NCI-H524 (cell line): Measurements from ENCODE around the gene TXNDC17.
A peak's percentile ranks its signal among the peaks of the same experiment; 100 is the strongest.
"Not testable (repeated sequence)": the region's sequence is repeated elsewhere in the genome, so short reads cannot be mapped to it uniquely, and the experiment has no call there.

Source experiments
- DNase-seq, 2 experiments: peaks; one replicate each; lab custom pipeline; 2025; lab: John Stamatoyannopoulos, UW

TXNDC17 gene

DNA sequence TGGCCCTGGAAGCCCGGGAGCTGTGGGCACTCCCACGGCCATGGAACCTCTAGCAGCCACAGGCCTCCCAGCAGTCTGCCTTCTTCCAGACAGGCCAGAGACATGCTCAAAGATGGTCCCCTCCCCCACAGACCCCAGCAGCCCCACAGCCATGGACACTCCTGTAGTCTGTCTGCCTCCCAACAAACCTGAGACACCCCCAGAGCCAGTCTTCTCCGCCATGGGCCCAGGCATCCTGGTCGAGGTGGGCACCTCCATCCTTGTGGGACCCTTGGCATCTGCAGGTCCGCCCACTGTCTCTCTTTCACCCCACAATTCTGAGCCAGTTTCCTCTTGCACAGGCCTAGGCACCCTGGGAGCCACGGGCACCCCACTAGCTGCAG, 3.4 kb upstream of the TXNDC17 start:
- no peak for DNase-seq

DNA sequence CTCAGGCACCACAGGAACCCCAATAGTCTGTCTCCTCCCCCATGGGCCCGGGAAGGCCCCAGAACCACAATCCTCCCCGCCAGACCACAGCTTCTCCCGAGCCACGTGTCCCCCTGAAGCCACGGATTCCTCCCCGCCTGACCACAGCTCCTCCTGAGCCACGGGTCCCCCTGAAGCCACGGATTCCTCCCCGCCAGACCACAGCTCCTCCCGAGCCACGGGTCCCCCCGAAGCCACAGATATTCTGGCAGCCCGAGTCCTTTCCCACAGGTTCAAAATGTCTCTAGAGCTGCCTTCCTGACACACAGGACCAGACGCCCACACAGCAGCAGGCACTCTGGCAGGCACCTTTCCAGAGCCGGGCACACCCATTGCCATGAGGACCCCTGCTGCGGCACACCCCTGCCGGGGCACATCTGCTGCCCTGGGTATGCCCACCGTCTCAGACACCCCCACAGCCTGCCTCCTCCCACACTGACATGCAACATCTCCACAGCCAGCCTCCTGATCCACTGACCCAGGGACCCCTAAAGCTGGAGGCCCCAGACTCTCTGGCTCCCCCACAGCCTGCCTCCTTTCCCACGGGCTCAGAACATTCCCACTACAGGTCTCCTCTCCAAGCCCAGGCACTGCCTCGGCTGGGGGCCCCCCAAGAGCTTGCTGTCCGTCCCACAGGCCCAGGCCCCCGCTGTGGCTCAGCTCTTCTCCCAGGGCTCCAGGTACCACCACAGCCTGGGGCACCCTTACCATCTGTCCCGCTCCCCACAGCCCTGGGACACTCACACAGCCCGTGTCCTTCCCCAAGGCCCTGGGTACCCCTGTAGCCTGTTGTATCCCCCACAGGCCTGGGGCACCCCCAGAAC, 2.6 kb upstream of the TXNDC17 start:
- no peak for DNase-seq

DNA sequence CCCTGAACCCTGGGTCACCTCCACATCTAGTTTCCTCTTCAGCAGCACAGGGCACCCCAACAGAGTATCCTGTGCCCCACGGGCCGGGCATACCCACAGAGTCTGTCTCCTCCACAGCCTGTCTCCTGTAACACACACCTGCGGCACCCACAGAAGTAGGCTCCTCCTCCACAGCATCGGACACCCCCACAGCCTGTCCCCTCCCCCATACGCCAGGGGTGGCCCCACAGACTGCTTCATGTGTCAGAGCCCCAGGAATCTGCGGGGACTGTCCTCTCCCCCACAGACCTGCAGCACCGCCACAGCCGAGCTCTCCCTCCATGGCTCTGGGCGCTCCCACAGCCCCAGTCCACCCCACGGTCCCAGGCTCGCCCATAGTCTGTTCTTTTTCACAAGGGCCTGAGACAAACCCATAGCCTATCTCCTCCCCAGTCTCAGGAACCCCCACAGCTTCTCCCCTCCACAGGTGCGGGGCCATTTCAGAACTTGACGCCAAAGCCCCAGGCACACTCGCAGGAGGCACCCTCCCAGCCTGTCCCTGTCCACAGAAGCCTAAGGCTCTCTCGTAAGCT, 1.8 kb upstream of the TXNDC17 start:
- DNase-seq, result no peak

DNA sequence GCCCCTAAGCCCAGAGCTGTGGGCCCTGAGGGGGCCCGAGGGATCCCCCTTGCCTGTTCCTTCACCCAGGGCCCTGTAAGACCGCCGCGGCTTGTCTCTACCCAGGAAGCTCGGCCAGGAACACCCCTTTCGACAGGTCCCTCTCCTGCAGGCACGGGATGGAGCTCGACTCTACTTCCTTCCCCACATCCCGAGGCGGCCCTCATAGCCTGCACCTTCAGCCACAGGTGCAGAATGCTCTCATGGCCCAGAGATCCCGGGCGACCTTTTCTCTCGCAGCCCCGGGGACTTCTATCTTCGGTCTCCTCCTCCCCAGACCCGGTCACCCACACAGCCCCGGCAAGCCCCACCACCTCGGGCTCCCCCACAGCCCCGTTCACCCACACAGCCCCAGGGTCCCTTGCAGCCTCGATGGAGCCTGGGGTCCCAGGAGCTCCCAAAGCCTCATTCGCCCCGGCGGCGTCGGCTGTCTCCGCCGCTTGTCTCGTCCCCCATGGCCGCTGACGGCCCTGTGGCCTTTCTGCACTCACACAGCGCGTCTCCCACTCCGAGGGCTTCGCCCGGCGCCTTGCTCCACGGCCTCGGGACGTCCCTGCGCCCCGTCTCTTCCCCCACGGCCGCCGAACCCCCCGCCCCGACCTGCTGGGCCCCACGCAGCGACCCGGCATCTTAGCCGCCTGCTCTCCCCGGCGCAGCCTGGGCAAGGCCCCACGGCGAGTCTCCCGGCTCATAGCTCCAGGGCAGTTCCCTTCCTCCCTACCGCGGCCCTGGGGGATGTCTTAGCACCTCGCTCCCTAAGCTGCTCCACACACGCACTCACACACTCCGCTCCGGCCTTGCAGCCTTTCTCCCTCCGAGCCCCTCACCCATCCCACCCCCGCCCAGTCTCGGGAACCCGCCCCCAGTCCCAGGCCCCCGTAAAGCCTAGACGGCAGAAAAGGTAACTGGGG, 999 bp upstream of the TXNDC17 start:
- no peak for DNase-seq

DNA sequence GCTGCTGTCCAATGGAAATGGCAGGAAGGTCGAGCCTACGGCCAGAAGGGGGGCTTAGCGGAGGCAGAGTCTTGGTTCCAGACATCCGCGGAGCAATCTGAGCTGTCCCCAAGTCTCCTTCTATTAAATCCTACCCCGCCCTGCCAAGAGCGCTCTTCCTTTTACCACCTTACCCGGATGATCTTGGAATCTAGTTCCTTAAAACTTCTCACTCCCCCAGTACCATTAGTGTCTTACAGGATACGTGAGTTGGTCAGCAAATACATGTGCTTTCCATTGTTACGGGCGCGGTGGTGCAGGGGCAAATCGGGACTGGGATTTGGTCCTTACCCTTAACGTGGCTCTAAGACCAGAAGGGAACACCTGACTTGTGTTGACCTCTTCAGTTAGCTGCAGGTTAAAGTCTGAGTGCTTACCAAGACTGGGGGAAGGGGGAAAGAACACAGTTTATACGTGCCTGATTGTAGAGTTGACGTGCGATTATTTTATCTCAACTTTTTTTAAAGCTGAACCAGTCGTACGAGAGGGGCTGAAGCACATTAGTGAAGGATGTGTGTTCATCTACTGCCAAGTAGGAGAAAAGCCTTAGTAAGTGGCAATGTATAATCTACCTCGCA, 495 bp downstream of the TXNDC17 start:
- DNase-seq, result peak; percentile 10 to 65

DNA sequence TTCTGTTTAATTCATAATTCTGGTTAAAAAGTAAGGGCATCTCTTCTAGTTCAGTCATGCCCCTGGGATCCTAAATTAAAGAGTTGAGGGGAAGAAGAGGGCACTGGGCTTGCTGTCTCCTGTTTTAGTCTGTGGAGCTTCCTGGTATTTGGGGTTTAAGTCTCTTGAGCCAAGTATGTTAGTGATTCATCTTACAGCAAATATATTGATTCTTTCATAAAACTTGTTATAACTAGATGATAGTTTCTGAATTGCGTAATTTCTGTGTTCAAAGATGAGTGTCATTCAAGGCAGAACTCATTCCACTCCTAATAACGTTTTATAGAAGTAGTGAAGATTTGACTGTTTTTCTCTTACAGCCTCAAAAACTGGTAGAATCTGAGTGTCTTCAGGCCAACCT, 1.7 kb downstream of the TXNDC17 start:
- no peak for DNase-seq

DNA sequence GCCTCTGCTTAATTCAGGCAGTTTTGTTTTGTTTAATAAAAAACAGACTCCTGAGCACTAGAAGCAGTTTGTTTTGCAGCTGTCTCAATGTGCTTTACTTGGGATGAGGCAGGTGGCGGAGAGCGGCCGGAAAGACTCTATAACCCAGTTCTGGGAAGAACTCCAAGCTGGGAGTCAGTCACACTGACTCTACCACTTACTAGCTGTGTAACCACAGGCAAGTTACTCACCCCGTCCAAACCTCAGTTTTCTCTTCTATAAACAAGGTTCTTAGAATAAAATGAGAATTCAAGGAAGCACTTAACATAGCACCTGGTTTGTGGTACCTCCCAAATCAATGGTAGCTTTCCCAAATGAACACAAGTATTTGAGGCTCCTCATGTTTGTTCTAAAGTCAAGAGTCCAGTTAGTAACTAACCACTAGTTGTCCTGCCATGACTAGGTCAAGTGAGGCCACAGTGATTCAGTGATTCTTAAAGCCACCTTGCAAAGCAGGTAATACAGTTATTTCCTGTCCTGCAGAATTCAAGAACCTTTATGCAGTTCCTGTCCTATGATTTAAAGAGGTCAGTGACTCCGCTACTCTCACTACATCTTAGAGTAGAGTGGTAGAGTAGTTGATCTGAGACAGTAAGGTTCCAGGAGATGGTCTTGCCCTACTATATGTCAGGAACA, 2.7 kb downstream of the TXNDC17 start:
- no peak for DNase-seq

DNA sequence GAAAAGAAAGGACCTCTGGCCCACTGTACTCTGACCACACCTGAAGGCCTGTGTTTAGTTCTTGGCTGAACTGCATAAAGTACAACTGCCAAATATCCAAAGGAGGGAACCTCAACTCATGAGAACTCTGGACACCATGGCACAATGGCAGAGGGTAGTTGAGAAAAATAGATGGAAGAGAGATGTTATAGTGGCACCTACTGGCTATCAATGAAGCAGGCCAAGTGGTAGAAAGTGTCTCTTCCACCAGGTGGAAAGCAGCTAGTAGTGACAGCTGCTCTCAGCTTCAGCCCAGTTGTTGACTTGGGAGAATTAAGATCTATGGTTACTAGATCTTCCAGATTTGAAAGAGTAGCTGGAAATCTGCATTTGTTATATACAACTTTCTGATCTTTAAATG, 7.3 kb downstream of the TXNDC17 start:
- DNase-seq, result peak in 1 of 2 experiments; percentile 32

DNA sequence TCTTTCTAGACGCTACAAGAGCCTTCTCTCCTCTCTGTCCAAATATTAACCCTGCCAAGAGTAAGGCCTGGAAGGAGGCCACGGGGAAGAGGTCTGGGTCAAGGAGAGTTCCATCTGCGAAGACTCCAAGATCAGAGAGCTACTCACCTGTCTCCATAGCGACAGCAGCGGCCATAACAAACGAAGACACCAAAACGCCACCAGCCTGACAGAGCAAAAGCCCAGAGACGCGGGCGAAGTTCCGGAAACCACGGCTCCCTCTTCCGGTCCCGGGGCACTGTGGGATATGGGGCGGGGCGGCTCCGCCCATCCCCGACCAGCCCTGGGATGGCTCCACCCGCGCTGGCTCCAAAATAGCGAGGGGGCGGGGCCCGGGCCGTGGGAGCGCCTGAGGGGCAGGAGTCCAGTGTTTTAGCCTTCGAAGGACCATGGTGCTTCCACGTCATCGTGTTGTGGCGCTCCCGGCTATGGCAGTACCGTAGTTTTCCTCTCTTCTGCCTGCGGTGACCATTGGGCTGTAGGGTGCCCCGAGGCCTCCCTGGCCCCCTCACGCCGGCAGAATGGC, 10.6 kb downstream of the TXNDC17 start, which contains the start of the genes C17orf100 and MED31:
TSS of gene C17orf100 (plus strand) at position 409 of the 565 bp plus-strand sequence. CDS start at position 561, 152 bp downstream.
TSS of gene MED31 (minus strand) at position 252 of the 565 bp plus-strand sequence. CDS start at position 175, 77 bp downstream.
- DNase-seq, result peak; percentile 75 to 91

DNA sequence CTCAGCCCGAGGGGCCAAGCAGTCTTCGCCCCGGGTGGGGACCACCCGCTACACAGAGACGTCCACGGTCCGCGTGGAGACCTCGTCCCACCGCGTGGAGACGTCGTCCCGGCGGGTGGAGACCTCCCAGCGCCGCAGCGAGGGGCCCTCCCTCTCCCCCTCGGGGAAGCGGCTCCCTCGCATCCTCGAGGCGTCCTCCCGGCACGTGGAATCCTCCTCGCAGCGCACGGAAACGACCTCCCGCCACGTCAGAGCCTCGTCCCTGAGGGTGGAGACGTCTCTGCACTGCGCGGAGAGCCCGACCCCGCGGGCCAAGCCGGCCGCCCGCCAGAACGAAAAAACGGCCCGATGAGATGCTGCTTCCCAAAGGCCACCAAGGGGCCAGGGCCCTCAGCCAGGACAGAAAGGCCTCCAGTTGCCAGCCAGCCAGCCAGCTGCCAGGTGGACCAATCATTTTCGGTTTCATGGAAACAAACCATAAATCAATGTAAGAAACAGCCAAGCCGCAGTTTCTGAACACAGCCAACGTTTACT, 11.1 kb downstream of the TXNDC17 start:
- DNase-seq, result no peak

DNA sequence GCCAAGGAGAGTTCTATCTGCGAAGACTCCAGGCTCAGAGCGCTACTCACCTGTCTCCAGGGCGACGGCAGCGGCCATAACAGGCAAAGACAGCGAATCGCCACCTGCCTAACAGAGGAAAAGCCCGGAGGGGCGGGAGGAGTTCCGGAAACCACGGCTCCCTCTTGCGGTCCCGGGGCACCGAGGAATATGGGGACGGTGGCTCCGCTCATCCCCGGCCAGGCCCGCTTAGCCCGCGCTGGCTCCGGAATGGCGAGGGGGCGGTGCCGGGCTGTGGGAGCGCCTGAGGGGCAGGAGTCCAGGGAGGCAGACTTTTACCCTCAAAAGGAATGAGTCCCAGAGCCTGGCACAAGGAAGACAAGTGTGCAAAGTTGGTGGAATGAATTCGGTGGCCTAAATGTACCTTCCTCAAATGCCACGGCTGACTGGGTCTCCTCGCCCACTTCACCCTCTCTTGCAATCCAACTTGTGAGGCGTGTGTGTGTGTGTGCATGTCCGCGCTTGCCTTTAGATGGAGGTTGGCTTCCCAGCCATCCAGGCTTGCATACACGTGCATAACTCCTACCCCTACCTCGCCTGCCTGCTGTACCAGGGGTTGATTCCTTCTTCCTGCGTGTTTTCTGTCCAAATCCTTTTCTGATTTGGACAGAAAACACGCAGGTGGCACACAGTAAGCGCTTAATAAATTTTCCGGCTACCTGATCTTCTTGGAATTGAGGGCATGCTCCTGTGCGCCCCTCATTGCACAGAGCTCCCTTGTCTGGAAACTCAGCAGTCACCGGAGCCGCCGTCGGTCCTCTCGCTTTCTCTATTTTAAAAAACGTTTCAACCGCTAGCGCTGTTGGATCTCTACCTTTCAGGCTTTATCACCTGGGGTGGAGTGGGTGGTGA, 14.2 kb downstream of the TXNDC17 start:
- peak; percentile 12 to 61 for DNase-seq

DNA sequence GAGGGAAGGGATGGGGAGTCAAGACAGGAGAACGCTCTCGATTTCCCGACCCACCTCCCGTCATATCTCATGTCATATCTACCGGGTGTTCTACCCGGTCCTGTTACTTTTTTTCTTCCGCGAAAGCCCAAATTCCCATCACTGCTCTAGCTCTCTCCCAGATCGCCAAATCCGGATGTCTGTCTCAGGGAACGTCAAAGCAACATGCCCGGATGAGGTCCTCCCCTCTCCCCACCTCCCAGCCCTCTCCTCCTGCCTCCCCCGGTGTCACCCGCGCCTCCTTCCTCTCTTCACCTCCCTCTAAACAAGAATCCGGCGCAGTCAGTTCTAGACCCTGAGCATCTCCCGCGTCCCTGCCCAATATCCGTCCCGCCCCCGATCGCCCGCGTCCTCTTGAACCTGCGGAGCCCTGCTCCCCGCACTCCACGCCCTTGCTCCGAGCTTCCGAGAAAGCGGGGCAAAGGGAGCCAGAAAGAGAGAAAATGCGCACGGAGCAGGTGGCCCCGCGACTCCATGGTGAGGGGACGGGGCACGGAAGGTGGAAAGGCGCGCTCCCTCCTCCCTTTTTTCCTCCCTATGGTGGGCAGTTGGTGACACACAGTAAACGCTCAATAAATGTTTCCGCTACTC, 15.0 kb downstream of the TXNDC17 start:
- not testable (repeated sequence) for DNase-seq

DNA sequence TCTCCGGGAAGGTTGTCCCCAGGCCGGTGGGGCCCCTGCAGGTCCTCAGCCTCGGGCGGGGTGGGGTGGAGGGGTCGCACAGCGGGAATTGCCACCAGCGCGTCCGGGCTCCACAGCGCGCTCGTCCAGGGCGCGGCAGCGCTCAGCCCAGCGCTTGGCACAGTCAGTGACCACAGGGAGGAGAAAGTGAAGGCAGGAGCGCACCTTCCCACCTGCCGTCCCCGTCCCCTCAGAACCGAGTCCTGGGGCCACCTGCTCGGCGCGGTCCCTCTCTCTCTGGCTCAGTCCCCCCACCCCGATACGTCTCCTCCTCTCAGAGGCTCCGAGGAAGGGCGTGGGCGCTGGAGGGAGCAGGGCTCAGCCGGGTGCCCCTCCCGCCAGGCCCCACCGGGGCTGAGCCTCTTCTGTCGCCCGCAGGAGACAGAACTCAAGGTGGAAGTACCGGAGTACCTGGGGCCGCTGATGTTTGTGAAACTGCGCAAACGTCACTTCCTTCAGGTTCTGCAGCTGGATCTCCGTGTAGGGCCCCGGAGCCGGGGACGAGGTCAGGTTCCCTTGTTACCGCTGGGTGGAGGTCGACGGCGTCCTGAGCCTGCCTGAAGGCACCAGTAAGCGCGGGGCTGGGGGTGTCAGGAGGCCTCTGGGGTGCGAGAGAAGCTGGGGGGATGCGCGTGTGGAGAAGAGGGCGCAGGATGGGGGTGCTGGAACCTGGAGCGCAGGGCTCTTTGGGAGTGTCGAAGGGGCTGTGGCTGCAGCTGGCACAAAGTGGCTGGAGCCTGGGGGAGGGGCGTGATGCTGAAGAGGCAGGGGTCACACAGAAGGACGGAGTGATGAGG, 16.2 kb downstream of the TXNDC17 start:
- not testable (repeated sequence) for DNase-seq

DNA sequence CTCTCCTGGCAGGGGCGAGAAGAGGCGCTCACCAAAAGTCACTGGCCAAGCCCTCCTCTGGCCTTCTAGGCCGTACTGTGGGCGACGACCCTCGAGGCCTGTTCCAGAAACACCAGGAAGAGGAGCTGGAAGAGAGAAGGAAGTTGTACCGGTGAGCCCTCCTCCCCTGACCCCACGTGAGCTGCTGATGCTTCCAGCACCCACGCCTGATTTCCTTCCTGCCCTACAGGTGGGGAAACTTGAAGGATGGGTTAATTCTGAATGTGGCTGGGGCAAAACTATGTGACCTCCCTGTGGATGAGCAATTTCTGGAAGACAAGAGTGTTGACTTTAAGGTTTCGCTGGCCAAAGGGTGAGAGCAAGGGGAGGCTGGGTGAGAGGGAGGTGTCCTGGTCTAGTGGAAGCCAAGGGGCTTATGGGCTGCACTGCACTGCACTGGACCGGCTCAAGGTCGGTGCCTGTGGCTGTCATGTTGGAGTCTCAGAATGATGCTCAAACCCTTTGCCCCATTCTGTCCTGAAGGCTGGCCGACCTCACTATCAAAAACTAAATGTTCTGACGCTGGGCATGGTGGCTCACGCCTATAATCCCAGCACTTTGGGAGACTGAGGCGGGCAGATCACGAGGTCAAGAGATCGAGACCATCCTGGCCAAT, 16.9 kb downstream of the TXNDC17 start:
- DNase-seq, result no peak

DNA sequence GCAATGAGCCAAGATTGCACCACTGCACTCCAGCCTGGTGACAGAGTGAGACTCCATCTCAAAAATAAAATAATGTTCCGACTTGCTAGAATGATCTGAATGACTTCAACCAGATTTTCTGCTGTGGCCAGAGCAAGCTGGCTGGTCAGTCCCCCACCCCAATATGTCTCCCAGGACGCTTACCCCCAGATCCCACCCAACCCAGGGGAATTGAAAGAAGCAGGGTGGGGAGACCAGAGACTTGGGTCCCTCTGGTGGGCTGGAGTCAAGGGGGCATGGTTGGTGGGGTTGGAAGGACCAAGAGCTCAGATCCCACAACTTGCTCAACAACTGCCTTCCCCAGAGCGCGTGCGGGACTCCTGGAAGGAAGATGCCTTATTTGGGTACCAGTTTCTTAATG, 17.6 kb downstream of the TXNDC17 start:
- DNase-seq, result not testable (repeated sequence)

DNA sequence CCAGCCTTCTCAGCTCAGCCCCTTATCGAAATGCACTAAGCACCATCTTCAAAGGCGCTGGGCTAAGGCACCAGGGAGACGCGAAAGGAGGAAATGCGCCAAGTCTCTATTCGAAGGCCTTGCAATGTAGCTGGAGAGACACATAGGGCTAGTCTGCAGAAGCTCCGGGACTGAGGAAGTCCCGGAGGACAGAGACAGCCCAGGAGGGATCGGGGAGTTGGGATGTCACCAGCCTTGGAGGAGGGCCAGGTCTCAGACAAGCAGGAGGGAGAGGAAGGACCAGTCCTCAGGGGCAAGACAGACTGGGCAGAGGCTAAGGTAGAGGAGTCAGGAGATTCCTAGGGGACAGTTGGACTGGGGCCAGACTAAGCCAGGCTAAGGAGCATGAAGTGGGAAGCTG, 19.2 kb downstream of the TXNDC17 start:
- no peak for DNase-seq

DNA sequence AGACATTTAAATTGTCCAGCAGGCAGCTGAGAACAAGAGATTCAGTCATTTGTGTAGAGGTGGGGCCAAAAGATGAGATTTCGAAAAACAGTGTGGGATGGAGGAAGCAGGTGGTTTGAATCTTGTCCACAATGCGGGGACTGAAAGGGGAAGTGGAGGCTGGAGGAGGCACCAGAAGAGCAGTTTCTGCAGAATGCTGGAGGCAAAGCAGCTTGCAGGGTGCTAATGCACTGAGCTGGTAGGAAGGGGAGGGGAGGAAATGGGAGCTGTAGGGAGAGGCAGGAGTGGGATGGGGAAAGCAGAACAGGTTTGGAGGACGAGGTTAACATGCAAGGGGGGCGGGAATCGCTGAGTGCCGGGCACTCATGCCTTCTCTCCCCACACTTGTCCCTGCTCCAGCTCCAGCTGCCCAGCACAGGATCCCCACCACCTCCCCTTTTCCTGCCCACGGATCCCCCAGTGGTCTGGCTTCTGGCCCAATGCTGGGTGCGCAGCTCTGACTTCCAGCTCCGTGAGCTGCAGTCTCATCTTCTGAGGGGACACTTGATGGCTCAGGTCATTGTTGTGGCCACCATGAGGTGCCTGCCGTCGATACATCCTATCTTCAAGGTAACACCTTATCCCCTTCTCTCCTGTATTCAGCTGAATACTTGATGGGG, 20.1 kb downstream of the TXNDC17 start:
- no peak for DNase-seq
